Colonic mucosa (tissue), 4 donors: ENCODE data around the gene NCR3LG1. TPM values are rescaled to one million over a fixed set of nuclear protein-coding genes. Genes with fewer than 3 reads are reported as not detected.

Experiments used
- DNase-seq: peaks from one replicate; pipeline ENCODE4 v3.0.0-alpha.2; 2020
- H3K27ac ChIP-seq: fragments of 200-600 bp; one replicate; pipeline ENCODE4 v1.8.0; 2021
- H3K27me3 ChIP-seq: fragments of 200-600 bp; one replicate; pipeline ENCODE4 v1.8.0; 2021
- H3K36me3 ChIP-seq: fragments of 200-600 bp; one replicate; pipeline ENCODE4 v1.8.0; 2021
- H3K4me1 ChIP-seq: fragments of 200-600 bp; one replicate; pipeline ENCODE4 v1.8.0; 2021; ENCODE audit warnings: mild to moderate bottlenecking
- H3K4me3 ChIP-seq: fragments of 200-600 bp; one replicate; pipeline ENCODE4 v1.8.0; 2021
- H3K9ac ChIP-seq, 2 donors: one replicate each; pipeline ENCODE4 v1.7.0; 2013; ENCODE audit warnings: control low read depth in 2 of 2, low read depth in 2 of 2, low read length in 2 of 2
- H3K9me3 ChIP-seq: fragments of 200-600 bp; one replicate; pipeline ENCODE4 v1.8.0; 2021
- intact Hi-C: fragments of 100-400 bp; cut with DNase I; formaldehyde crosslinking; loops from one replicate; pipeline ENCODE4 v1.14.1; 2022
- total RNA-seq, 2 donors: library from RNA; stranded (reverse); fragmentation: NEBNext Ultra II Directional in 1 of 2; extraction: Animal tissue kit (Norgen Biotek cat#: 25700) in 1 of 2; gene quantifications; one replicate each; pipeline ENCODE4 v1.2.1, GENCODE V29; 2021
- TF ChIP-seq, protein P1 (sequence below): fragments of 200-600 bp; IDR thresholded peaks from one replicate; pipeline ENCODE4 v1.8.0; 2022; ENCODE audit warnings: antibody characterized with exemption, mild to moderate bottlenecking
- donor health status: healthy.
- donor health status: DM: no; HTN: no; CAD: no.
- donor health status: DM: no; HTN: no; CAD: no.

NCR3LG1 gene
- total RNA-seq, 2 donors from 2014 or later, result 9.3 to 11.3 TPM

- H3K9ac ChIP-seq, result no peak overlapping the region
- TF ChIP-seq, protein P1, sequence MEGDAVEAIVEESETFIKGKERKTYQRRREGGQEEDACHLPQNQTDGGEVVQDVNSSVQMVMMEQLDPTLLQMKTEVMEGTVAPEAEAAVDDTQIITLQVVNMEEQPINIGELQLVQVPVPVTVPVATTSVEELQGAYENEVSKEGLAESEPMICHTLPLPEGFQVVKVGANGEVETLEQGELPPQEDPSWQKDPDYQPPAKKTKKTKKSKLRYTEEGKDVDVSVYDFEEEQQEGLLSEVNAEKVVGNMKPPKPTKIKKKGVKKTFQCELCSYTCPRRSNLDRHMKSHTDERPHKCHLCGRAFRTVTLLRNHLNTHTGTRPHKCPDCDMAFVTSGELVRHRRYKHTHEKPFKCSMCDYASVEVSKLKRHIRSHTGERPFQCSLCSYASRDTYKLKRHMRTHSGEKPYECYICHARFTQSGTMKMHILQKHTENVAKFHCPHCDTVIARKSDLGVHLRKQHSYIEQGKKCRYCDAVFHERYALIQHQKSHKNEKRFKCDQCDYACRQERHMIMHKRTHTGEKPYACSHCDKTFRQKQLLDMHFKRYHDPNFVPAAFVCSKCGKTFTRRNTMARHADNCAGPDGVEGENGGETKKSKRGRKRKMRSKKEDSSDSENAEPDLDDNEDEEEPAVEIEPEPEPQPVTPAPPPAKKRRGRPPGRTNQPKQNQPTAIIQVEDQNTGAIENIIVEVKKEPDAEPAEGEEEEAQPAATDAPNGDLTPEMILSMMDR, result no peak
- intact Hi-C loops, result no loop called here
- H3K27me3 ChIP-seq, result no peaks in the 10 kb centered on the region
- no peak for DNase-seq
- H3K9me3 ChIP-seq, result no peaks in the 10 kb centered on the region
- H3K4me1 ChIP-seq, result no peaks in the 10 kb centered on the region
- H3K27ac ChIP-seq, result no peak overlapping the region
- no peaks in the 10 kb centered on the region for H3K36me3 ChIP-seq
- H3K4me3 ChIP-seq, result no peak overlapping the region
Measured at GRCh38 chr11:17403980-17404759, 52.6 kb downstream of the NCR3LG1 start.

DNA sequence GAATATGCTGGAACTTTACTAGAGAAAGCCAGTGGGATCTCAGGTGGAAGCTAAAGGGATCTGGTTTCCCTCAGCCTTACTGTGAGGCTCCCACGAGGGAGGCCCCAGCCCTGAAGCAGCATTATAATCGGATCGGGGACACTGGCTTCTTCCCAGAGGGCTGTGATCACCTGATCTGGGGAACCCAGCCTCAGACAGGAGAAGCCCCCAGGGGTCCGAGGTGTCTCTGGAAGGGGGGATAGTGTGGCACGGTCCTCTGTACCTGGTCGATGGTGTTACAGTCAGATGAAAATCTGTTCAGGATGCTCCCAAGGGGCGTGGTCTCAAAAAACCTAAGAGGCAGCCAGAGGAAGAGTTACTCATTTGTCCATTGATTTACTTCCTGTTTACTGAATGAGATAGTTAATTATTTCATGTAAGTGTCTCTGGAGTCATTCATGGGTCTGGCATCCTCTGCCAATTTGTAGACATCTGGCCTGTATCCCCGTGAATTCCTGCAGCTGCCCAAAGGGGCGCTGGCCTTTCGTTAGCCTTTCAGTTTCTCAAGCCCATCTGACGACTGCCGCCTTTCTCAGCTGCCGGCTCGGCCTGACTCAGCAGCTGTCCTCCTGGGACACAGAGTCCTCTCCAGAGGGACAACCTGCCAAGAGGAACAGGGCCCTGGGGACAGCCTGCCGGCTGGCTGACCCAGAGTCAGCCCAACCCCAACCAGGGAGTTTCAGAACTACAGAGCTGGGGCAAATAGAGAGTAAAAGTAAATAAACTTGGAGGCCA lies 53.8 kb downstream of the NCR3LG1 start:
- no peak overlapping the region for H3K27ac ChIP-seq
- DNase-seq, result peak; percentile 44
- intact Hi-C loops, result no loop called here
- no peaks in the 10 kb centered on the region for H3K9me3 ChIP-seq
- H3K27me3 ChIP-seq, result no peaks in the 10 kb centered on the region
- no peaks in the 10 kb centered on the region for H3K36me3 ChIP-seq
- H3K4me3 ChIP-seq, result no peak overlapping the region
- no peak overlapping the region for H3K9ac ChIP-seq
- TF ChIP-seq, protein P1, result no peak
- no peaks in the 10 kb centered on the region for H3K4me1 ChIP-seq

GRCh38 chr11:17406082-17406817 lies 54.6 kb downstream of the NCR3LG1 start:
- Histone ChIP-seq H3K36me3 (no peaks in the 10 kb centered on the region), H3K9me3 (no peaks in the 10 kb centered on the region), H3K4me1 (no peaks in the 10 kb centered on the region), H3K27me3 (no peaks in the 10 kb centered on the region), H3K27ac (no peak overlapping the region), H3K4me3 (no peak overlapping the region), H3K9ac (no peak overlapping the region)
- intact Hi-C loops, result no loop called here
- DNase-seq, result no peak
- TF ChIP-seq, protein P1, result no peak

- Histone ChIP-seq H3K27ac (no peak overlapping the region), H3K36me3 (no peaks in the 10 kb centered on the region), H3K4me3 (no peak overlapping the region), H3K27me3 (no peaks in the 10 kb centered on the region), H3K9ac (no peak overlapping the region), H3K4me1 (no peaks in the 10 kb centered on the region), H3K9me3 (no peaks in the 10 kb centered on the region)
- no peak for DNase-seq
- TF ChIP-seq, protein P1, result no peak
- intact Hi-C loops, result no loop called here
Measured at GRCh38 chr11:17406818-17407149, 55.2 kb downstream of the NCR3LG1 start.

DNA sequence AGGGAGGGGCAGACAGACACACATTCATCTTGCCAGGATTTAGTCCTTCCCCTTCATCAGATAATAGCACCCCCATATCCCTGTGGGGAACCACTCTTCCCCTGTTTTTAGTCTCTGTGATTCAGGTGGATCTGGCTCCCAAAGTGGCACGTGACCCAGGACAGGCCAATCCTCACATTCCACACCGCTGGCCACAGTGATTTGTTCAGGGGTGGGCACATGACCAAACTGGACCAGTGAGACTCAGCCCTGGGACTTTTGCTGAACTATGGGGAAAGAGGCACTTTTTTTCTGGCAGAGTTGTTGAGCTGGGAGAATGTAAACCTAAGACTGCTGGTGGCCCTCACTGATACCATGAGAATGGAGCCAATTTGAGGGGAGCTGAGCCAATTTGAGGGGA lies 56.0 kb downstream of the NCR3LG1 start:
- DNase-seq, result no peak
- Histone ChIP-seq H3K27me3 (no peaks in the 10 kb centered on the region), H3K4me1 (no peaks in the 10 kb centered on the region), H3K9me3 (no peaks in the 10 kb centered on the region), H3K4me3 (no peak overlapping the region), H3K27ac (no peak overlapping the region), H3K9ac (no peak overlapping the region), H3K36me3 (no peaks in the 10 kb centered on the region)
- TF ChIP-seq, protein P1, result no peak
- intact Hi-C loops, result no loop called here
